Measurements from ENCODE around the gene BET1. TPM values are rescaled to one million over a fixed set of nuclear protein-coding genes. Genes with fewer than 3 reads are reported as not detected.

BET1 gene
- total RNA-seq, 1 donor = 48.3 TPM

DNA sequence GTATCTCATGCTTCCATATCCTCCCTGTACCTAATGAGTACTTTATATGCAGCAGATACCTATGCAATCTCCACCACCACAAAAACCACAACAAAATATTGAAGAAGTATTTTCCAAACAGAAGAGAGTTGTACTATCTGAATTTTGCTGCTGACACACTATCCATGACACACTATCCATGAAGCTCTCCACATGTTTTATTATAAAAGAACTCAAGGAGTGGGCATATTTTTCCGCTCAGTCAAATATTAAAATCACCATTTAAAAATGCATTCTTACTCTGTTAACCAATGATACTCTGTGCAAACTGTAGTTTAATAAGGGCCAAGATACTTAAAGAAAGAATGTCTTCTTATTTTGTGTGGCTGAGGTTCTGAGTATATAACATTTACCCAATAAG is 2.8 kb downstream of the BET1 start:
- no peak for DNase-seq (ENCODE audit: low read depth)
- TF ChIP-seq, protein P1, sequence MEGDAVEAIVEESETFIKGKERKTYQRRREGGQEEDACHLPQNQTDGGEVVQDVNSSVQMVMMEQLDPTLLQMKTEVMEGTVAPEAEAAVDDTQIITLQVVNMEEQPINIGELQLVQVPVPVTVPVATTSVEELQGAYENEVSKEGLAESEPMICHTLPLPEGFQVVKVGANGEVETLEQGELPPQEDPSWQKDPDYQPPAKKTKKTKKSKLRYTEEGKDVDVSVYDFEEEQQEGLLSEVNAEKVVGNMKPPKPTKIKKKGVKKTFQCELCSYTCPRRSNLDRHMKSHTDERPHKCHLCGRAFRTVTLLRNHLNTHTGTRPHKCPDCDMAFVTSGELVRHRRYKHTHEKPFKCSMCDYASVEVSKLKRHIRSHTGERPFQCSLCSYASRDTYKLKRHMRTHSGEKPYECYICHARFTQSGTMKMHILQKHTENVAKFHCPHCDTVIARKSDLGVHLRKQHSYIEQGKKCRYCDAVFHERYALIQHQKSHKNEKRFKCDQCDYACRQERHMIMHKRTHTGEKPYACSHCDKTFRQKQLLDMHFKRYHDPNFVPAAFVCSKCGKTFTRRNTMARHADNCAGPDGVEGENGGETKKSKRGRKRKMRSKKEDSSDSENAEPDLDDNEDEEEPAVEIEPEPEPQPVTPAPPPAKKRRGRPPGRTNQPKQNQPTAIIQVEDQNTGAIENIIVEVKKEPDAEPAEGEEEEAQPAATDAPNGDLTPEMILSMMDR (IDR thresholded peaks at IDR 0.05; ENCODE audit: insufficient read depth, low read length) = no peak
- H3K4me3 ChIP-seq (ENCODE audit: low read depth, low read length) = no peak overlapping the region

DNA sequence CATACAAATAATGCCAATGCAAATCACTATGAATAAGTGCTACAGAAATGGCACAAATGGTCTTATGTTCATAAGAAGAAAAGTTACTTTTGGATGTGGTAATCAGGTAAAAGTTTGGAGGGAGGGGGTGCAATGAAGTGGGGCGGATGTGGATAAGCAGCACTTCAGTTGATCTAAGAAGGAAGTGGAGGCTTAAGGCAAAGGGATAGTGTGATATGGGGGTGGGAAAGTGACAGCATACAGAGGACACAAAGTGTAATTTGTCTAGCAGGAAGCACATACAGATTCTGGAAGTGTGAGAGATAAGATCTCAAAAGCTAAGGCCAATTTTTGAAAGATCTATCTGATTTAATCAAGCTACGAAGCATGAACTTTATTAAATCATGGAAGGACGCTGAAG is 6.3 kb downstream of the BET1 start:
- TF ChIP-seq, protein P1 (IDR thresholded peaks at IDR 0.05; ENCODE audit: insufficient read depth, low read length) = no peak
- no peak overlapping the region for H3K4me3 ChIP-seq (ENCODE audit: low read depth, low read length)
- DNase-seq (ENCODE audit: low read depth) = no peak

DNA sequence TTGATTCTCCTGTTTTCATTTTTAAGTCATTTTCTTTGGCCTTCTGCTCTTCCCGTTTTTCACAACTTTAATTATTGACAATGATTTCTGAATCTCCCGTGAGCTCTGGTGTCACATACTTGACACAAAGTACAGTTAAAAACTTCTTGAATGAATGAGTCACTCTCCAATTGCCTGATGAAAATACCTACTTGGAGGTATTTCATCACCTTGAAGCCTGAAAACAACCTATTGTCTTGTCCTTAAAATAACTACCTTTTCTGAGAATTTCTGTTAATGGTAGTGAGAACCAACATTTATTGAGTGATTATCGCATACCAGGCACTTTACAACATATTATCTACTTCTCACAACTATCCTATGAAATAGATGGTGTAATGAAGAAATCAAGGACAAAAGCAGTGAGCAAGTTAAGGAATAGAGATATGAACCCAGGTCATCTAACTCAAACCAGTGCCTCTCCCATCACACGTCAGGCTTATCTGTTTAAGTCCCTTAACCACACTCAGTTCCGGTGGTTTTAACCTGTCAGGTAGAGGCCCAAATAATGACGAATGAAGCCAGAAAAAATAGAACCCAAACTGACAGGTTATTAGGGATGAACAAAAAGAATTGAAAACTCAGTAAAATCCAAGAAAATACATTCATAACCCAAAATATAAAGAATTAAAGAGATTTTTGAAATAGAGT is 11.6 kb downstream of the BET1 start:
- no peak overlapping the region for H3K4me3 ChIP-seq (ENCODE audit: low read depth, low read length)
- TF ChIP-seq, protein P1 (IDR thresholded peaks at IDR 0.05; ENCODE audit: insufficient read depth, low read length) = no peak
- no peak for DNase-seq (ENCODE audit: low read depth)

DNA sequence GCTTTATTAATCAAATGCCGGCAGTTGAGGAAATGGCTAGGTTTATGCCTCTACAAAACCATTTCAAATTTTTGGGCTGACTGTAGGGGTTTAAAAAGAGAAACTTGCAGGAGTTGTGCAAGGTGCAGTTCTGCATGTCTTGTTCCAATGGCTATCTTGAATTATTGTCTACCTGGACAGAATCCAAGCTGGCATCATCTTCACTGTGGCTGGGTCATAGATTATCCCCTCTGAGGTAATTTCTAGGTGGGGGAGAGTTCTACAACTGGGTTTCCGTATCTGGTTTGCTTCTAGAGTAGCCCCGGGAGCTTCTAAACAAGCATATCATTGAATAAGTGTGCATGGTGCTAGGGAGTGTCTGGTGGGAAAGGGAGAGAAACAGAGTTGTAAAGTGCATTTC is 16.9 kb downstream of the BET1 start:
- TF ChIP-seq, protein P1 (IDR thresholded peaks at IDR 0.05; ENCODE audit: insufficient read depth, low read length) = no peak
- no peak for DNase-seq (ENCODE audit: low read depth)
- H3K4me3 ChIP-seq (ENCODE audit: low read depth, low read length) = no peak overlapping the region

DNA sequence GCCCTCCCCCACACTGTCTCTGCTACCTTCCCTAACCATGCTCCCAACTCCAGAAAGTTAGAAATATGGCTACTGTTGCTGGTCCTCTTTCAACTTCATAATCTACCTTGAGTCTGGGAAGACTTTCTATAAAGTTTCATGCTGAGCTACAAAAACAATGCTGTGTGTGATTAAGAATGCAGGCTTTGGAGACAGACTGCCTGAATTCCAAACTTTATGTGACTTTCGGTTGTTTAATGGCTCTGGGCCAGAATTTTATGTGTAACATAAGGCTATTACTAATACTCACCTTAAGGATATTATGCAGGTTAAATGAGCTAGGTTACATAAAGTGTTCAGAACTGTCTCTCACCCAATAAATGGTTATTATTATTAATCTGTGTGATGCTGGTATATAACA is 19.1 kb downstream of the BET1 start:
- TF ChIP-seq, protein P1 (IDR thresholded peaks at IDR 0.05; ENCODE audit: insufficient read depth, low read length) = no peak
- DNase-seq (ENCODE audit: low read depth) = peak; percentile 10
- H3K4me3 ChIP-seq (ENCODE audit: low read depth, low read length) = no peak overlapping the region

DNA sequence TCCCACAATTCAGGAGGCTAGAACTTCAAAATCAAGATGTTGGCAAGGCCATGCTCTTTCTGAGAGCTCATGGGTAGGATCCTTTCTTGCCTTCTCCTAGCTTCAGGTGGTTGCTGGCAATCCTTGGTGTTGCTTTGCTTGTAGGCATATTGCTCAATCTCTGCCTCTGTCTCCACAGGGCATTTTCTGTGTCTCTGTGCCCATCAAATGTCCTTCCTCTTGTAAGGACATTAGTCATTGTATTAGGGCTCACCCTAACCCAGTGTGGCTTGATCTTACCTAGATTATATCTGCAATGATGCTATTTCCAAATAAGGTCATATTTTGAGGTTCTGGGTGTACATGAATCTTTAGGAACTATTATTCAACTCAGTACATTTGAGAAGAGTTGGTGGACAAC is 20.1 kb downstream of the BET1 start:
- H3K4me3 ChIP-seq (ENCODE audit: low read depth, low read length) = no peak overlapping the region
- TF ChIP-seq, protein P1 (IDR thresholded peaks at IDR 0.05; ENCODE audit: insufficient read depth, low read length) = no peak

DNA sequence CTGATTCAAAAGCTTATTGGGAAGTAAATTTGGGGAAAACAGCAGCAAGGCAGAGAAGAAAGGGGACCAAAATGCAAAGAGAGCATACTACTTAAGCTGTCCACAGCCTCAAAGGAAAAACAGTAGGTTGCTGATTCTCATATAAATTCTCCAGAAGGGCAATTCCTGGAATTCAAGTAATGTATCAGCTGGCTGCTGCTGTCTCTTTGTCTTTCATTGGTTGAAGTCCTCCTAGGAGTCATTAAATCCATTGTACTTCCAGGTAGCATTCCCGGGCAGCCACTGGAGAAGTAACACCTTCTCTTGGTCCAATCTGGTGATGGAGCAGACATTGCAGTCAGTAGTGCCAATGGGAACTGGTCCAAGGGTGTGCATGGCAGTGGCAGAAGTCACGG is 22.7 kb downstream of the BET1 start:
- DNase-seq (ENCODE audit: low read depth) = peak; percentile 12
- TF ChIP-seq, protein P1 (IDR thresholded peaks at IDR 0.05; ENCODE audit: insufficient read depth, low read length) = no peak
- H3K4me3 ChIP-seq (ENCODE audit: low read depth, low read length) = no peak overlapping the region

More for the DNA sequence above, 20.1 kb downstream of the BET1 start:
- DNase-seq (ENCODE audit: low read depth) = no peak

Data from fibroblast of the aortic adventitia (primary cell).